Activated T-helper 1 cell treated with Interleukin-2 at 50 U/mL for 16 hours (primary cell): Measurements from ENCODE around the gene TOM1L2.
"Not testable (repeated sequence)": the region's sequence is repeated elsewhere in the genome, so short reads cannot be mapped to it uniquely, and the experiment has no call there.

Experiments used
- DNase-seq: peaks from one replicate; pipeline ENCODE4 v3.0.0-alpha.2; 2020; ENCODE audit warnings: low read depth

TOM1L2 gene

DNA sequence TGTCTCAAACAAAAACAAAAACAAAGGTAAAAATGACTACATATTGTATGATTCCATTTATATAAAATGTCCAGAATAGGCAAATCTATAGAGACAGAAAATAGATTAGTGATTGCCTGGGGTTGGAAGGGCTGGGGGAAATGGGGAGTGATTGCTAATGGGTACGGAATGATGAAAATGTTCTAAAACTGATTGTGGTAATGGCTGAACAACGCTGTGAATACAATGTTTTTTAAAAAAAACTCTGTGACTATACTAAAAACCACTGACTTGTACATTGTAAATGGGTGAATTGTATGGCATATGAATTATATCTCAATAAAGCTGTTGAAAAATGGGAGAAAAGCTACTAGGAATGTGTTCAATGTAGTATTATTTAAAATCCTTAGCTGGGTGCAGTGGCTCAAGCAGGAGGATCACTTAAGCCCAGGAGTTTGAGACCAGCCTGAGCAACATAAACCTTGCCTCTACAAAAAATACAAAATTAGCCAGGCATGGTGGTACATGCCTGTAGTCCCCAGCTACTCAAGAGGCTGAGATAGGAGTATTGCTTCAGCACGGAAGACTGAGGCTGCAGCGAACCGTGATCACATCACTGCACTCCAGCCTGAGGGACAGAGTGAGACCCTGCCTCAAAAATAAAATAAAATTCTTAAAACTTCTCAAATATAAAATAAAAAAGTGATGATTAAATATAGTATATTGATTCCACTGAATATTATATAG is 47.9 kb downstream of the TOM1L2 start:
- no peak for DNase-seq

DNA sequence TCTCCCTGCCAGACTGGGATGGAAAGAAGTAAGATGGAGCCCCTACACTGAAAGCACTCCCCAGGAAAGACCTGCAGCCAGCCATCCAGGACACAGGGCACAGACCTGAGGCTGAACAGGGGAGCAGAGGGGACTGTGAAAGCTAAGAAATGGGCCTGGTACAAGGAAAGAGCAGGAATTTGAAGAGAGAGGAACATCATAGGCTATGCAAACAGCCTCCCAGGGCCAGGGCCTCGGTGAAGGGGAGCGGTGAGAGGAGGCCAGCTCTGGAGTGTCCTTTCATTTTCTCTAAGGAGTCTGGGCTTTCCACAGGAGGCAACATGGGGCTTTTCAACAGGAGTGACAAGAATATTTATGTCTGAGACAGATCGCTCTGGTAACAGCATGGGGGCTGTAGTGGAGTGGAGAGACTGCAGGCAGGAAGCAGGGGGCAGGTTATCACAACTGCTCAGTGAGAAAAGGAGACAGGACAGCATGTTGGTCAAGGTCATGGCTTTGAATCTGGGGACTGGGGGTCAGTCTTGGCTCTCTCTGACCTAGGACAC is 50.1 kb downstream of the TOM1L2 start:
- no peak for DNase-seq

GRCh38 chr17:17921192-17922069 is 50.8 kb downstream of the TOM1L2 start:
- DNase-seq: no peak

- peak; percentile 41 for DNase-seq
Measured at GRCh38 chr17:17919169-17920107, 52.8 kb downstream of the TOM1L2 start.

GRCh38 chr17:17917394-17917793 is 54.8 kb downstream of the TOM1L2 start:
- no peak for DNase-seq

GRCh38 chr17:17915183-17915582 is 57.0 kb downstream of the TOM1L2 start:
- no peak for DNase-seq

- no peak for DNase-seq
Measured at GRCh38 chr17:17913695-17914332, 58.4 kb downstream of the TOM1L2 start.

GRCh38 chr17:17912336-17912735 is 59.9 kb downstream of the TOM1L2 start:
- DNase-seq: not testable (repeated sequence)

DNA sequence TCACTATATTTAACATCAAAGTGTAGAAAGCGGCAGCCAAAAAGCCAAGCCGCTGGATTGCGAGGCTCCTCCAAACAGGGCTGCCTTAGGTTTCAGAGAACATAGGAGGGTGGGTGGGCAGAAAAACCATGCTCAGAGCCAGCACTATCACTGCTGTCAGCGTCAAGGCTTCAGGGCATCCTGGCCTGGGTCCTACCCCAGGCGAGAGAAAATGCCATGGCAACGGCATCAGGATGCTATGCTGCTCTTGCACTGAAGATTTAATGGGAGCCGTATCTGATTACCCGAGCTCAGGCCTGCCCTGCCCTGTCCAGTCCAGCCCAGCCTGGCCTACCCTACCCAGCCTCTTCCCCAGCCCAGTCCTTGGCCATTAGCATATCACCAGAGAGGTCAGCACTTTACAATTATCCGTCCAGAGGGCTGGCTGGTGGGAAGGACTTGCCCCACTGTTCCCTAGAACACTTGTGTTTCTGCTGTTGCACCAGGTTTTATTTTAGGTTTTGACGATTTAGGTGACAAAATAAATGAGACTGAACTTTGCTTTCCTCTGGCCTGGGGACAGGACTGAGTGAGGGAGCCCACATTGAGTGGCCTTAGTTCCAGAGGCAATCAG is 61.1 kb downstream of the TOM1L2 start:
- DNase-seq: no peak

GRCh38 chr17:17910060-17910459 is 62.1 kb downstream of the TOM1L2 start:
- no peak for DNase-seq

DNA sequence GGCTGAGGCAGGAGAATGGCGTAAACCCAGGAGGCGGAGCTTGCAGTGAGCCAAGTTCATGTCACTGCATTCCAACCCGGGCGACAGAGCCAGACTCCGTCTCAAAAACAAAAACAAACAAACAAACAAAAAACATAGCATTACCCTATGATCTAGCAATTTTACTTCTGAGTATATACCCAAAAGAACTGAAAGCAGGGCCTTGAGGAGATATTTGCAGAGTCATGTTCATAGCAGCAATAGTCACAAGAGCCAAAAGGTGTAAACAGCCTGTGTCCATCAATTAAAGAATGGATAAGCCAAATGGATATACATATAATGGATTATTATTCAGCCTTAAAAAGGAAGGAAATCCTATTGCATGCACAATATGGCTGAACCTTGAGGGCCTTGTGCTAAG is 63.1 kb downstream of the TOM1L2 start:
- DNase-seq: no peak

- DNase-seq: no peak
Measured at GRCh38 chr17:17907469-17907868, 64.7 kb downstream of the TOM1L2 start.

DNA sequence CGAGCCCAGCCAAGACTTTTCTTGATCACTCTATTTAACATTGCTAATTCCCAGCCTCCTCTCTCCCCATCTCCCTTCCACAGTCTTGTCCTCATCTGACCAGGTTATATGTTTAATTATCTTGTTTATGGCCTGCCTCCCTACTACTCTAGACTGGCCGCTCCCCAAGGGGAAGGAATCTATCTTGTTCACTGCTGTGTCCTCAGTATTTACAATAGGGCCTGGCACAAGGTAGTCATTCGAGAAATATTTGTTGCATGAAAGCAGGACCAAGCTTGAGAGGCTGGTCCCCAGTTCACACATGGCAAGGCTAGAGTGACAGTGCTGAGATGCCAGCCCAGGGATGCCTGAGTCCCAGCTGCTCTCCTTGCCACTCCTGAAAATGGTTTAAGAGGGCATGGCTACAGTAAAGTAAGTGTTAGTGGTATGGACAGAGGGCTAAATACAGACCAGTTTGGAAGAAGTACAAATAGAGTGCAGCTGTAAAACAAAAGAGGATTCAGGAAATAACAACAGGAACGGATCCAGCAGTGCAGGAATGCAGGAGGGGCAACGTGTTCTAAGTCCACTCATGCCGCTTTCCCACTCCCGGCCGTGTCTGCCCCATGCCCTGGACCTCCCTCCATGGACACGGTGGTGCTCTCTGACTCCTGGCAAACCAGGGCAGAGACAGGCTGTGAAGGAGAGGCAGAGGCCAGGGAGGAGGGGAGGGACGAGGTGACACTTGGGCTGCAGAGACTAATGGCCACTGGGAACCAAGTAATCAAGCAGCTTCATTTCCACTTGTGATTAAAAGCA is 65.6 kb downstream of the TOM1L2 start:
- no peak for DNase-seq

GRCh38 chr17:17905036-17905320 is 67.2 kb downstream of the TOM1L2 start:
- DNase-seq: no peak

DNA sequence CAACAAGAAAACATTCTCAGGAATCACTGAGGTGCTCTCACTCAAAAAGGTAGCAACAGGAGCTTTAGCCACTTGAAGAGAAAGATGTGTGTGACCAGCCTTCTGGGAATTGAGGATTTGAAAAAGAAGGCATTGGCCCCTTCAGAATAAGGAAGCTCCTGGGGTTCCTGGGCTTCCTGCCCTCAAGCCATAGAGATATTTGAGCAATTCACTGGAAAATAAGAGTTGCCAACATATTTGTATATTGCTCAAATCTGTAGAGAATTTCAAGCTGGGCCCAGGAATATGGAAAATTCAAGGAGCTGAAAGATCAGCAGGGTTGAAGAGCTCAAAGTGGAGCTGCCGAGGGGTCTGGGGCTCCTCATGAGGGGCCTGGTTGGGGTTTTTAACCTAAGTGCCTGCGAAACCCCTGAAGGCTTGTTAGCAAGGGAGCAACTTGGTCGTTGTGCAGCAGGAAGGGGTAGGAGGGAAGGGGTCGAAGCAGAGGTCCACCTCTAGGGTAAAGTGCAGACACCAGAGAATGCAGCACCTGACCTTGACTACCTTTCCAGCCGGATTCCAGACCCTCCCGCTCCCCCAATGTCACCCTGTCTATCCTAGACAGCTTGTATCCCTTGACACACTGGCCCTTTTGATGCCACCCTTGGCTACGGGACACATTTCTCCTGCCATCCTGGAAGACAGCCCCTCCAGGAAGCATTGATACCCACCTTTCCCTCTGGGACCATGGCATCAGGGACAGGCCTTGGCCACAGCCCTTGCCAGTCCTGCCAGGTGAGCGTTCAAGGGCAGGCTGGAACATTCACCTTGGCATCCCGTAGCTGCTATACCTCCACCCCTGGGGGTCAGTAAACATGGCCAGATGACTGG is 67.8 kb downstream of the TOM1L2 start:
- no peak for DNase-seq

DNA sequence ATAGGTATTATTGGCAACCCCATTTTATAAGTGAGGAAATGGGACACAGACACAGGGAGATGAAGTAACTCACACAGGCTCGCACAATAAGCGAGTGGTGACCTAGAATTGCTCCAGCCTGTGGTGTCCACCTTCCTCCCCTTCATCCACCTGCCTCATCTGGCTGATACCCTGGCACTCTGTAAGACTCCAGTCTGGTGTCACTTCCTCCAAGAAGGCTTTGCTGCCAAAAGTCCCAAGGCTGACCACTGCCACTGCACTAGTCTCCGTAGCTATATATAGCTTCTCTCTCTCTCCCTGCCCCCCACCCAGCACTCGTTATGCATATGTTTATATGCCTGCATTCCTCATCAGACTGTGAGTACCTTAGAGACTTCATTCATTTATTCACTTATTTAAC is 69.3 kb downstream of the TOM1L2 start:
- DNase-seq: no peak

DNA sequence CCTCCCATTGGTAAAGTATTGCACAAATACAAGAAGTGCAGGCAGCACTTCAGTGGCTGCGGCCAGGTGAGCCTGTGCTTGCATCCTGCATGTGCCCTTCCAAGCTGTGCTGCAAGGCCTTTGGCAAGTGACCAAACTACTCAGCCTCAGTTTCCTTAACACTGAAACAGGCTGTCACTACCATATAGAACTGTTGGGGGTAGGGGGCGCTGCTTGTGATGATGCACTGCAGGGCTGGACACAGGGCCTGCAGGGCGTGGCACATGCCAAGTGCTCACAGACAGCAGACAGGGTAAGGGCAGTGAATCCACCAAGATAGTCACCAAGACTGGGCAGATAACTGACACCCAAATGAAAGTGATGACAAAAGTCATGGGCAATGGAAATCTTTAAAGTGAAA is 69.8 kb downstream of the TOM1L2 start:
- DNase-seq: no peak

- no peak for DNase-seq
Measured at GRCh38 chr17:17900615-17901520, 71.3 kb downstream of the TOM1L2 start.
